GM12878 (cell line): ENCODE results near the gene INVS.

Experiments used
- BACH1 ChIP-seq: fragments of 450-650 bp; IDR thresholded peaks from 2 replicates; pipeline ENCODE4 v1.6.1; 2017; ENCODE audit warnings: mild to moderate bottlenecking, borderline replicate concordance
- EZH2 ChIP-seq: IDR thresholded peaks from 2 replicates; pipeline ENCODE4 v1.6.1; 2012; ENCODE audit warnings: low read depth, mild to moderate bottlenecking, control low read depth, inconsistent platforms, low read length, borderline replicate concordance; ENCODE audit not compliant: control insufficient read depth
- FOXM1 ChIP-seq: IDR thresholded peaks from 2 replicates; pipeline ENCODE4 v1.6.1; 2012; ENCODE audit warnings: low read depth, mild to moderate bottlenecking, inconsistent platforms, low read length, moderate library complexity
- HCFC1 ChIP-seq: fragments of 150-350 bp; IDR thresholded peaks from 2 replicates; pipeline ENCODE4 v1.6.1; 2014; ENCODE audit warnings: low read length
- NFIC ChIP-seq: IDR thresholded peaks from 2 replicates; pipeline ENCODE4 v1.6.1; 2012; ENCODE audit warnings: low read depth, mild to moderate bottlenecking, inconsistent platforms, low read length, moderate library complexity
- NR2F1 ChIP-seq: fragments of 450-650 bp; conservative IDR thresholded peaks from 2 replicates; pipeline ENCODE4 v1.6.1; 2017; ENCODE audit warnings: mild to moderate bottlenecking
- POLR2A ChIP-seq: IDR thresholded peaks from 2 replicates; pipeline ENCODE4 v1.6.1; 2011; ENCODE audit warnings: low read depth, mild to moderate bottlenecking, low read length
- POLR2AphosphoS5 ChIP-seq: IDR thresholded peaks from 2 replicates; pipeline ENCODE4 v1.6.1; 2011; ENCODE audit warnings: mild to moderate bottlenecking, low read length, inconsistent platforms
- SIN3A ChIP-seq: IDR thresholded peaks from 2 replicates; pipeline ENCODE4 v1.6.1; 2012; ENCODE audit warnings: low read depth, low read length, improper control_type of control experiment
- TCF7 ChIP-seq: IDR thresholded peaks from 2 replicates; pipeline ENCODE4 v1.6.1; 2014; ENCODE audit warnings: antibody characterized with exemption, borderline replicate concordance
- TF ChIP-seq, protein P1 (sequence below), 3 experiments: IDR thresholded peaks in 2 of 3; conservative IDR thresholded peaks in 1 of 3; 2 replicates each; pipeline ENCODE4 v1.5.1; 2011; ENCODE audit warnings: low read depth in 3 of 3, low read length in 3 of 3, mild to moderate bottlenecking in 3 of 3, control low read depth in 2 of 3, moderate library complexity in 2 of 3, inconsistent platforms in 1 of 3, mixed read lengths in 1 of 3; ENCODE audit not compliant: control insufficient read depth in 2 of 3, insufficient read depth in 1 of 3; ENCODE audit errors: extremely low read depth in 1 of 3
- TF ChIP-seq, protein P2 (sequence below): IDR thresholded peaks from 2 replicates; pipeline ENCODE4 v1.6.1; 2011; ENCODE audit warnings: borderline replicate concordance, low read depth, mild to moderate bottlenecking, moderate library complexity, mixed read lengths, low read length; ENCODE audit not compliant: insufficient read depth; ENCODE audit errors: extremely low read length
- TF ChIP-seq, protein P3 (sequence below): IDR thresholded peaks from 2 replicates; pipeline ENCODE4 v1.6.1; 2012; ENCODE audit warnings: mild to moderate bottlenecking, low read depth, low read length
- TF ChIP-seq, protein P4 (sequence below): IDR thresholded peaks from 2 replicates; pipeline ENCODE4 v1.6.1; 2012; ENCODE audit warnings: low read depth, low read length, improper control_type of control experiment

DNA sequence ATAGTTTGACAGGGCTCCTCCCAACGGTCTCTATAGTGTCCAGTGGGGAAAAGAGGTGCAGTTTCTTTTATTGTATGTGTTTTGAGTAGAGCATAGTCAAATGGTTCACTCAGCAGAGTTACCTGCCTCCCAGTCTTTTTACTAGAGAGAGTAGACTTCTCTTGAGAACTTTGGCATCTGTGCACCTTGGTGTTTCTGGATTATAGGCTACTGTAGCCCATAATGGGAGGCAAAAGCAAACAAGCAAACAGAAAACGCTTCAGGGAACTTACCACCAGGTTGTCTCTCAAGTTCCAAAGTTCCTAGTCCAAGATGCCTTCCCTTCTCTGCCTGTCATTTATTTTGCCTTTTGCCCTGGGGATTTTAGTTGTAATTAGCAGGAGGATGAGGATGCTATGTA is 26.2 kb downstream of the INVS start:
- TF ChIP-seq, protein P1, sequence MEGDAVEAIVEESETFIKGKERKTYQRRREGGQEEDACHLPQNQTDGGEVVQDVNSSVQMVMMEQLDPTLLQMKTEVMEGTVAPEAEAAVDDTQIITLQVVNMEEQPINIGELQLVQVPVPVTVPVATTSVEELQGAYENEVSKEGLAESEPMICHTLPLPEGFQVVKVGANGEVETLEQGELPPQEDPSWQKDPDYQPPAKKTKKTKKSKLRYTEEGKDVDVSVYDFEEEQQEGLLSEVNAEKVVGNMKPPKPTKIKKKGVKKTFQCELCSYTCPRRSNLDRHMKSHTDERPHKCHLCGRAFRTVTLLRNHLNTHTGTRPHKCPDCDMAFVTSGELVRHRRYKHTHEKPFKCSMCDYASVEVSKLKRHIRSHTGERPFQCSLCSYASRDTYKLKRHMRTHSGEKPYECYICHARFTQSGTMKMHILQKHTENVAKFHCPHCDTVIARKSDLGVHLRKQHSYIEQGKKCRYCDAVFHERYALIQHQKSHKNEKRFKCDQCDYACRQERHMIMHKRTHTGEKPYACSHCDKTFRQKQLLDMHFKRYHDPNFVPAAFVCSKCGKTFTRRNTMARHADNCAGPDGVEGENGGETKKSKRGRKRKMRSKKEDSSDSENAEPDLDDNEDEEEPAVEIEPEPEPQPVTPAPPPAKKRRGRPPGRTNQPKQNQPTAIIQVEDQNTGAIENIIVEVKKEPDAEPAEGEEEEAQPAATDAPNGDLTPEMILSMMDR (IDR thresholded peaks at IDR 0.05 in 2 of 3, conservative IDR thresholded peaks at IDR 0.05 in 1 of 3; ENCODE audit: control insufficient read depth in 2 of 3, extremely low read depth in 1 of 3, insufficient read depth in 1 of 3, low read depth in 3 of 3, low read length in 3 of 3) = no peak
- TF ChIP-seq NR2F1 = no peak
- TF ChIP-seq BACH1 = no peak
- no peak for TF ChIP-seq FOXM1
- no peak for TF ChIP-seq NFIC
- TF ChIP-seq TCF7 = no peak
- TF ChIP-seq, protein P2, sequence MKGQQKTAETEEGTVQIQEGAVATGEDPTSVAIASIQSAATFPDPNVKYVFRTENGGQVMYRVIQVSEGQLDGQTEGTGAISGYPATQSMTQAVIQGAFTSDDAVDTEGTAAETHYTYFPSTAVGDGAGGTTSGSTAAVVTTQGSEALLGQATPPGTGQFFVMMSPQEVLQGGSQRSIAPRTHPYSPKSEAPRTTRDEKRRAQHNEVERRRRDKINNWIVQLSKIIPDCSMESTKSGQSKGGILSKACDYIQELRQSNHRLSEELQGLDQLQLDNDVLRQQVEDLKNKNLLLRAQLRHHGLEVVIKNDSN = no peak
- TF ChIP-seq, protein P3, sequence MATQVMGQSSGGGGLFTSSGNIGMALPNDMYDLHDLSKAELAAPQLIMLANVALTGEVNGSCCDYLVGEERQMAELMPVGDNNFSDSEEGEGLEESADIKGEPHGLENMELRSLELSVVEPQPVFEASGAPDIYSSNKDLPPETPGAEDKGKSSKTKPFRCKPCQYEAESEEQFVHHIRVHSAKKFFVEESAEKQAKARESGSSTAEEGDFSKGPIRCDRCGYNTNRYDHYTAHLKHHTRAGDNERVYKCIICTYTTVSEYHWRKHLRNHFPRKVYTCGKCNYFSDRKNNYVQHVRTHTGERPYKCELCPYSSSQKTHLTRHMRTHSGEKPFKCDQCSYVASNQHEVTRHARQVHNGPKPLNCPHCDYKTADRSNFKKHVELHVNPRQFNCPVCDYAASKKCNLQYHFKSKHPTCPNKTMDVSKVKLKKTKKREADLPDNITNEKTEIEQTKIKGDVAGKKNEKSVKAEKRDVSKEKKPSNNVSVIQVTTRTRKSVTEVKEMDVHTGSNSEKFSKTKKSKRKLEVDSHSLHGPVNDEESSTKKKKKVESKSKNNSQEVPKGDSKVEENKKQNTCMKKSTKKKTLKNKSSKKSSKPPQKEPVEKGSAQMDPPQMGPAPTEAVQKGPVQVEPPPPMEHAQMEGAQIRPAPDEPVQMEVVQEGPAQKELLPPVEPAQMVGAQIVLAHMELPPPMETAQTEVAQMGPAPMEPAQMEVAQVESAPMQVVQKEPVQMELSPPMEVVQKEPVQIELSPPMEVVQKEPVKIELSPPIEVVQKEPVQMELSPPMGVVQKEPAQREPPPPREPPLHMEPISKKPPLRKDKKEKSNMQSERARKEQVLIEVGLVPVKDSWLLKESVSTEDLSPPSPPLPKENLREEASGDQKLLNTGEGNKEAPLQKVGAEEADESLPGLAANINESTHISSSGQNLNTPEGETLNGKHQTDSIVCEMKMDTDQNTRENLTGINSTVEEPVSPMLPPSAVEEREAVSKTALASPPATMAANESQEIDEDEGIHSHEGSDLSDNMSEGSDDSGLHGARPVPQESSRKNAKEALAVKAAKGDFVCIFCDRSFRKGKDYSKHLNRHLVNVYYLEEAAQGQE = no peak
- TF ChIP-seq POLR2AphosphoS5 = no peak
- no peak for TF ChIP-seq SIN3A
- no peak for TF ChIP-seq POLR2A
- TF ChIP-seq, protein P4, sequence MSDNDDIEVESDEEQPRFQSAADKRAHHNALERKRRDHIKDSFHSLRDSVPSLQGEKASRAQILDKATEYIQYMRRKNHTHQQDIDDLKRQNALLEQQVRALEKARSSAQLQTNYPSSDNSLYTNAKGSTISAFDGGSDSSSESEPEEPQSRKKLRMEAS = no peak
- TF ChIP-seq HCFC1 = no peak
- no peak for TF ChIP-seq EZH2
